Stimulated activated naive B cell treated with anti-CD40 and anti-IgM and Interleukin-4, amounts not matched to agents 10 μg/mL and 1 μg/mL and 100 μg/mL, for 72 hours (primary cell): ENCODE data around the gene SIRT7.

Source experiments
- ATAC-seq, 2 donors: fragments of 150-1000 bp; cut with Tn5 transposase; replicated peaks; 2 replicates each; pipeline ENCODE4 v1.10.0; 2021; ENCODE audit warnings: moderate library complexity in 1 of 2
- DNase-seq: peaks from one replicate; pipeline ENCODE4 v3.0.0; 2021
- H3K27ac Mint-ChIP-seq: one replicate; pipeline ENCODE4 v1.8.0; 2022; ENCODE audit warnings: mild to moderate bottlenecking, mixed read lengths
- H3K27me3 Mint-ChIP-seq, 2 donors: one replicate each; pipeline ENCODE4 v1.8.0; 2022; ENCODE audit warnings: mixed read lengths in 2 of 2
- H3K36me3 Mint-ChIP-seq, 2 donors: one replicate each; pipeline ENCODE4 v1.8.0; 2022; ENCODE audit warnings: mixed read lengths in 2 of 2, mild to moderate bottlenecking in 1 of 2
- H3K4me1 Mint-ChIP-seq, 2 donors: one replicate each; pipeline ENCODE4 v1.8.0; 2022; ENCODE audit warnings: mixed read lengths in 2 of 2, mild to moderate bottlenecking in 1 of 2
- H3K4me3 Mint-ChIP-seq, 2 donors: one replicate each; pipeline ENCODE4 v1.8.0; 2022; ENCODE audit warnings: mild to moderate bottlenecking in 2 of 2, mixed read lengths in 2 of 2, moderate library complexity in 1 of 2
- H3K9me3 Mint-ChIP-seq, 2 donors: one replicate each; pipeline ENCODE4 v1.8.0; 2022; ENCODE audit warnings: mixed read lengths in 2 of 2, mild to moderate bottlenecking in 1 of 2

Gene SIRT7

DNA sequence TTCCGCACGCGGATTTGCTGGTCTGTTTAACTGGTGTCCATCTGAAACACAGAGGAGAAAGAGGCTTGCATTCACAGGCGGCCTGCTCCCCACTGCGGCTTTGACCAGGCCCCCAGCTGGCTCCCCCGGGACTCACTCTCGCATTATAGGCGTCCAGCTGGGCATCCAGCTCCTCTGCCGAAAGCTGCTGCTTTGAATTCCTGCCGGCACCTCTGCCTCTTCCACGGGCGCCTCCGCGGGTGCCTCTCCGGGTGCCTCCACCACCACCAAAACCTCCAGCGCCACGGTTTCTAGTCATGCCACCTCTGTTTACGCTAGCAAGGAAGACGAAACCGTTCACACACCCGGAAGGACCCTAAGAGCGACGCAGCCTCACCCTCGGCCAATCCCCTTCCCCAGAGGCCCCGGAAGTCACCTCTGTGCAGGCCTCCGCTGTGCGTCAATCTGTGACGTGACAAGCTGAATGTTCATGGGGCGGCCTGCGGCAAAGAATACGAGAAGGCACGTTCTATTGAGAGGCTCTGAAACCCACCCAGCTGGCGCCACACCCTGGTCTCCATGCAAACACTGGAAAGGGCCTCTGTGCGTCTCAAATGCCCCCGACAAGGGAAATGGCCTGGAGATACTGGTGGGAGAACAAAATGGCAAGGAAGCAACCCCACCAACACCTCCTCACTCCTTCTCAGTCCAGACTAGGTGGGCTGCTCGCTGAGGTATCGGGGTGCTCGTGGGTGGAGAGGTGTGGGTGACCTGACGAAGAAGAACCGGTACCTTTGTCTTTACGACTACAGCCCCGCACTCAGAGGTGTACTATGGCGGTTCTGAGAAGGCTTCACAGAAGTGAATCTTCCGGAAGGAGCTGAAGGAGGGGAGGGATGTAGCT, 29.6 kb downstream of the SIRT7 start:
- peak overlapping the region; percentile 72 to 98 for H3K4me3 Mint-ChIP-seq
- H3K27ac Mint-ChIP-seq: peak overlapping the region; percentile 80
- H3K4me1 Mint-ChIP-seq: peaks cover 21 to 35% of the 10 kb centered on the region in 2 donors
- peaks cover 44 to 48% of the 10 kb centered on the region in 2 donors for H3K36me3 Mint-ChIP-seq
- H3K27me3 Mint-ChIP-seq: no peaks in the 10 kb centered on the region
- H3K9me3 Mint-ChIP-seq: no peaks in the 10 kb centered on the region
- ATAC-seq (no peak), DNase-seq (no peak)

DNA sequence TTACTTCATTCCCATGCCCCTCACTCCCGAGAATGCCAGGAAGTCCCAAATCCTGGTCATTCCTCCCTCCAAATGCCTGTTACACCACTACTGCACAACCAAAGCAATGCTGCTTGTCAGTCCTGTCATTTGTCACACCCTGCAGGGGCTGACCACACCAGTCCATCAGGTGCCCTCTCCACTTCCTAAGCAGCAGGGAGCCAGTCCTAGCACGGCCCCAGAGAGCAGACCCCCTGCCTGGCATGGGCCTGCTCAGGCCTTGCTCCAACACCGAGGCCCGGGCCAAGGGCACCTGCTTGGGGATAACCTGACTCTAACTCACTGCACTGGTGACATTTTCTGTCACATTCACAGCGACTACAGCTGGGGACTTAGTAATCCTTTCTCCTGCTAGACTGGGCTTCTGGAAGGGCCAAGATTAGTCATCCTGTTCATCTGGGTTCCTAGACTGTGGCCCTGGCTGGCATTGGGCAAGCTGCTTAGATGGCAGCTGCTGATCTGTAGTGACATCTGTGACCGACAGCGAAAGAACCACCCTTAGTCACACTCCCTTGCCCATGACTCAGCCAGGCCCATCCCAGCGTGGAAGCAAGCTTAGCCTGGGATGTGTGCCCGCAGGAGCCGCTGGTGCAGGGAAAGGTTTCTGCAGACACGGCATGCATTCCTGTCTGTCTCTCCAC, 32.0 kb downstream of the SIRT7 start:
- H3K4me3 Mint-ChIP-seq: no peak overlapping the region
- H3K36me3 Mint-ChIP-seq: peaks cover 42 to 52% of the 10 kb centered on the region in 2 donors
- peak overlapping the region; percentile 87 for H3K27ac Mint-ChIP-seq
- peak in 1 of 2 donors; percentile 34 for ATAC-seq
- H3K27me3 Mint-ChIP-seq: no peaks in the 10 kb centered on the region
- no peak for DNase-seq
- H3K4me1 Mint-ChIP-seq: peaks cover 21 to 34% of the 10 kb centered on the region in 2 donors
- H3K9me3 Mint-ChIP-seq: no peaks in the 10 kb centered on the region

DNA sequence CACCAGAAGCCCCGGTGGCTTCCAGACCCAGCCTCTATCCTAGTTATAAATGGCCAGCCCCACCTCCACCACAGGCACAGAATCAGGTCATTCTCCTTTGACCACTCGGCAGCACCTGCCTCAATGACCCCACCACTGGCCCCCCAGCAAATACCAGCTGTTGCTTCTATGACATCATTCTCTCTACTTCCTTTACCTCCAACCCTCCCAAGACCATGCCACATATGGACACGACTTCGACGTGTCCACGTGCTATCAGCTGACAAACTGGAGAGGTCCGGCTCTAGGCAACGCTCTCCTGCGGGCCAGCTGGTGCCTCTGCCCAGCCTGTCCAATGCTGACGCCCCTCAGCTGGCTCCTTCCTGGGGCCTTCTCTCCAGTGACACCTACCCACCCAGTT, 32.5 kb downstream of the SIRT7 start:
- Mint-ChIP-seq H3K27me3 (no peaks in the 10 kb centered on the region), H3K27ac (peak overlapping the region; percentile 87), H3K9me3 (no peaks in the 10 kb centered on the region), H3K36me3 (peaks cover 41 to 52% of the 10 kb centered on the region in 2 donors), H3K4me3 (no peak overlapping the region), H3K4me1 (peaks cover 21 to 34% of the 10 kb centered on the region in 2 donors)
- no peak for DNase-seq
- no peak for ATAC-seq

DNA sequence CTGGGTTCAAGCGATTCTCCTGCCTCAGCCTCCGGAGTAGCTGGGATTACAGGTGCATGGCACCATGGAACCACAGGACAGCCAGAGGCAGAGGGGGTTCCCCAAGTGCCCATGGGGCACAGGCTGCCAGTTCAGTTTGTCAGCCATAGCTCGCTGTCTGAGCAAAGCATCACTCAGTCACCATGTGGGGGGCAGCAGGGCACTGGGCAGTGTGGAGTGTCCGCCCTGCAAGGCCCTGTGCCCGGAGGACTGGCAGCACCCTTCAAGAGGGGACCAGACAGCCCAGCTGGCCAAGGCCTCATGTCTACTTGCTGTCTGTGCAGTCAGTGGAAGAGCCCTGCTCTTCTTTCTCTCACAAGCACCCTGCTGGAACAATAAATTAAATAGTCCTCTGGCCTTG, 33.0 kb downstream of the SIRT7 start:
- peak in 1 of 2 donors; percentile 22 for ATAC-seq
- H3K27ac Mint-ChIP-seq: no peak overlapping the region

DNA sequence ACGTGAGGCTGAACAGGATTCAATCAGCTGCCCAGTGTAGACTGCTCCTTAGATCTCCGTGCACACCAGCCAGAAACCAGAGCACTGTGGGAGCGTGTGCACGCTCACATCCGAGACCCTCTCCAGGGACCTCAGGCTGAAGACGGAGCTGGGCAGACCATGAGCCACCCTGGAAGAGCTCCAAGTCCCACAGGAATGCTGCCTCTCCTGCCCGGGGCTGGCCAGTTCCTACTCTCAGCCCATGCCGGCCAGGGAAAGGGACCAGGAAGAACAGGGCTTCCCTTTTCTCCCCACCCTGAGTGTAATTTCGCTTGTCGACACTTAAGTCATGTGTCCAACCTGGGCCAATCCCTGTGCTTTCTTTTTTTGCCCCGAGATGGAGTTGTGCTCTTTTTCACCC, 33.5 kb downstream of the SIRT7 start:
- H3K4me1 Mint-ChIP-seq: peaks cover 21 to 34% of the 10 kb centered on the region in 2 donors
- peak in 1 of 2 donors; percentile 32 for ATAC-seq
- no peak overlapping the region for H3K27ac Mint-ChIP-seq
- DNase-seq: no peak
- H3K36me3 Mint-ChIP-seq: peaks cover 44 to 59% of the 10 kb centered on the region in 2 donors
- no peak overlapping the region for H3K4me3 Mint-ChIP-seq
- H3K9me3 Mint-ChIP-seq: no peaks in the 10 kb centered on the region
- no peaks in the 10 kb centered on the region for H3K27me3 Mint-ChIP-seq

More for the DNA sequence above, 33.0 kb downstream of the SIRT7 start:
- Mint-ChIP-seq H3K36me3 (peaks cover 40 to 56% of the 10 kb centered on the region in 2 donors), H3K27me3 (no peaks in the 10 kb centered on the region), H3K4me3 (no peak overlapping the region), H3K4me1 (peaks cover 21 to 34% of the 10 kb centered on the region in 2 donors), H3K9me3 (no peaks in the 10 kb centered on the region)
- no peak for DNase-seq

DNA sequence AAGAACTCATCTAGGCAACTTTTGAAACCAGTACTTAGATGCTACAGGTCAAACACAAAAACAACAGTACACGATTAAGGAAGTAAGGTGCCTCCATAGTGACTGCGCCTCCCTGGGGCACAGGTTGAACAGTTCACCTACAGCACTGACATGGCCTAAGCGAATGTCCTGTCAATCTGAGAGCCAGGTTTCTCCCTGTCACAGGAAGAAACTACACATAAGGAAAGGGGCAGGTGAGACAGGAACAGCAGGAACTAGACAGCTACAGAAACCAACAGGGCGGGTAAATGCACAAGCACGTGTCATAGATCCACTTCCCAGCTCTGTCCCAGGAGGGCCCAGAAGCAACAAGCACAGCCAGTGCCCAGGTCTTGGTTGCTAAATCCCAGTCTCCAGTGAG, 38.9 kb downstream of the SIRT7 start:
- Mint-ChIP-seq H3K9me3 (no peaks in the 10 kb centered on the region), H3K27me3 (no peaks in the 10 kb centered on the region), H3K36me3 (peaks cover 23 to 41% of the 10 kb centered on the region in 2 donors), H3K4me3 (no peak overlapping the region), H3K4me1 (peaks cover 1 to 7% of the 10 kb centered on the region in 2 donors), H3K27ac (no peak overlapping the region)
- DNase-seq (no peak), ATAC-seq (no peak)

DNA sequence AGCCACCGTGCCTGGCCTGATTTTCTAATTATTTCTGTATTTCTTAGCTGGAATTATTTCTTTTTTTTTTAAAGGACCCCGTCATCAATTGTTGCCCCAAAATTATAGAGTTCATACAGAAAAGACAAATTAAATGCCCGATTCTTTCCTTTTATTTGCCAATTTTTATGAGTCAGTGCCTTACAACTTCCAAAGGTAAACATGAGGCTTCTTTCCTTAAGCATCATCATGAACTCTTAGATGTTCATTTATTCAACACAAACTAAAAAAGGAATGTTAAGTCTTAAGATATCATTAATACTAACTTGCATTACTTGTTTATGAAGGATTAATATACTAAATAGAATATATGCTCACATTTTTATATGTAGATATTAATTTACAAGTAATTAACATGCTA, 39.7 kb downstream of the SIRT7 start:
- Mint-ChIP-seq H3K27ac (no peak overlapping the region), H3K4me3 (no peak overlapping the region)

DNA sequence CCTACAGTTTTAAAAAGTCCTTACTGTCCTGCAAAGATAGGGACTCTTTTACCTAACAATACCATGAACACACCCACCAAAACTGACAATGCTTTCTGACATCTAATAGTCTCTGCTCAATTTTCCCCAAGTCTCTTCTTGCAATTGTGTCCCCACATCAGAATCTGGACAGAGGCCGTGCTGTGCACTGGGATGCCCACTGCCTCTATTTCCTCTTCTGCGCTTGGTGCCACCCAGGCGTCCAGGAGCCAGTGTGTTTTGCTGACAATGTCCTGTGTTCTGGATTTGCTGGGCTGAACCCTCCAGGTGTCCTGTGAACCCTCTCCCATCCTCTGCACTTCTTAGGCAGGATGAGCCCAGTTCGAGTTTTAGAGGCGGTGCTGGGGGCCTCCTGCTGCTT, 40.4 kb downstream of the SIRT7 start:
- peaks cover 23 to 36% of the 10 kb centered on the region in 2 donors for H3K36me3 Mint-ChIP-seq
- no peak overlapping the region for H3K4me3 Mint-ChIP-seq
- H3K27ac Mint-ChIP-seq: no peak overlapping the region
- DNase-seq (no peak), ATAC-seq (no peak)
- H3K4me1 Mint-ChIP-seq: peaks cover 14 to 15% of the 10 kb centered on the region in 2 donors
- H3K9me3 Mint-ChIP-seq: no peaks in the 10 kb centered on the region
- H3K27me3 Mint-ChIP-seq: no peaks in the 10 kb centered on the region

More for the DNA sequence above, 39.7 kb downstream of the SIRT7 start:
- no peak for ATAC-seq
- Mint-ChIP-seq H3K36me3 (peaks cover 23 to 40% of the 10 kb centered on the region in 2 donors), H3K27me3 (no peaks in the 10 kb centered on the region), H3K9me3 (no peaks in the 10 kb centered on the region), H3K4me1 (peaks cover 7 to 11% of the 10 kb centered on the region in 2 donors)
- DNase-seq: no peak

DNA sequence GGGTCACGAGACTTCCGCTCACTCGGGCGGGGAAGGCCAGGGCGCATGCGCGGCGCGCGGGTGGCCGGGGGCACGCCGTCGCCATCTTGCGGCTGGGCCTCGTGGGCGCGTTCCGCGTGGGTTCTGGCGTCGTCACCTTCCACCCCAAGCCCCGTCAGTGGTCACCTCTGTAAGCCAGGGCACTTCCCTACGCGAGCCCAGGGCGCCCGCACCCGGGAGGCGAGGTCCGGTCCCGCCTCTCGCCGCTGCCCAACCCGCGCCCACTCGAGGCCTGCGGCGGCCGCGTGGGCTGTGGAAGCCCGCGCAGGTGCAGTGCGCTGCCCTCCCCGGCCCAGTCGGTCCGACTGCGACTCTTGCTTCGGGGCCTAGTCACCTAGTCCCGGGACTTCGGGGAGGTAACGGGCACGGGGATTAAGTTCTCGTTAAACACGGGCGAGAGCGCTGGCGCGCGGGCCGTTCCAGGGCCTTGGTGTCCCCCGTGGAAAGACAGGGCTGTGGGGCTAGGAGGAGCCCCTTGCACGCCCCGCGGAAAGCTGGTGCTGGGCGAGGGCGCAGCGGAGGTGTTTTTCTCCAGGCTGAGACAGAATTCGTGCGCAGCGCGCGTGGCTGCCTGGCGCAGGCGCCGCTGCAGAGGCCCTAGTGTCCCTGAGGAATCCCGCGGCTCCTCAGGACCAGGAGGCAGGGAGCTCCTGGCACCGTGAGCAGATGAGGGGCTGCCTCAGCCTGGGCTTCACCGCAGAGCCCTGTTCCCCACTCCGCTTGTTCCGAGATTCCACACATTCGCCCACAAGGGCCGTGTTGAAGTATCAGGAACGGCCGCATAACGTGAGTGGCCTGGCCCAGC, 46.4 kb downstream of the SIRT7 start:
- peak; percentile 22 to 23 for ATAC-seq
- peak; percentile 92 for DNase-seq
- H3K4me1 Mint-ChIP-seq: peaks cover 33 to 55% of the 10 kb centered on the region in 2 donors
- H3K9me3 Mint-ChIP-seq: no peaks in the 10 kb centered on the region
- H3K36me3 Mint-ChIP-seq: peaks cover 34 to 37% of the 10 kb centered on the region in 2 donors
- peak overlapping the region; percentile 99 for H3K27ac Mint-ChIP-seq
- peak overlapping the region; percentile 84 to 89 for H3K4me3 Mint-ChIP-seq
- H3K27me3 Mint-ChIP-seq: no peaks in the 10 kb centered on the region

DNA sequence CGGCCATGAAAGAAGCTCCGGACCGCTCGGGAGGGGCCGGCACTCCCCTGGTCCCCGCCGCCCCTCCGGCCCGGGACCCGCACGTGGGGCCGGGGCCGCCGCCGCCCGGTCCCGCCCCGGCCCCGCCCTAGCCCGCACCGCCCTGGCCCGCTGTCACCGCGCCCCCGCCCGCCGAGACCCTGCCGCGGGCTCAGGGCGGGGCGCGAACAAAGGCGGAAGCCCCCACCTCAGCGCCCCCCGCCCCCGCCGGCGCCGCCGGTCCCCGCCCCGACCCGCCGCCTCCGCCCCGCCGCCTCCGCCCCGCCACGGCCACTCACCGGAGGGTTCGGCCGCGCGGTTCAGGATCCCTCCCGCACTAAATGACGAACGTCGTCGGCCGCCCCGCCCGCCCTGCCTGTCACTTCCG, 47.0 kb downstream of the SIRT7 start, which contains the start of gene ARHGDIA:
Gene ARHGDIA, minus strand, starts transcription at position 357 of the 406 bp plus-strand sequence. CDS start 1,407 bp downstream, outside the sequence.
- Mint-ChIP-seq H3K4me3 (peak within 1 kb of the TSS; percentile 89), H3K27me3 (no peaks in the 10 kb centered on the region), H3K4me1 (peaks cover 33 to 55% of the 10 kb centered on the region in 2 donors), H3K9me3 (no peaks in the 10 kb centered on the region), H3K27ac (peak within 1 kb of the TSS; percentile 99), H3K36me3 (peaks cover 34 to 38% of the 10 kb centered on the region in 2 donors)
- ATAC-seq: peak; percentile 65 to 74
- DNase-seq: no peak

DNA sequence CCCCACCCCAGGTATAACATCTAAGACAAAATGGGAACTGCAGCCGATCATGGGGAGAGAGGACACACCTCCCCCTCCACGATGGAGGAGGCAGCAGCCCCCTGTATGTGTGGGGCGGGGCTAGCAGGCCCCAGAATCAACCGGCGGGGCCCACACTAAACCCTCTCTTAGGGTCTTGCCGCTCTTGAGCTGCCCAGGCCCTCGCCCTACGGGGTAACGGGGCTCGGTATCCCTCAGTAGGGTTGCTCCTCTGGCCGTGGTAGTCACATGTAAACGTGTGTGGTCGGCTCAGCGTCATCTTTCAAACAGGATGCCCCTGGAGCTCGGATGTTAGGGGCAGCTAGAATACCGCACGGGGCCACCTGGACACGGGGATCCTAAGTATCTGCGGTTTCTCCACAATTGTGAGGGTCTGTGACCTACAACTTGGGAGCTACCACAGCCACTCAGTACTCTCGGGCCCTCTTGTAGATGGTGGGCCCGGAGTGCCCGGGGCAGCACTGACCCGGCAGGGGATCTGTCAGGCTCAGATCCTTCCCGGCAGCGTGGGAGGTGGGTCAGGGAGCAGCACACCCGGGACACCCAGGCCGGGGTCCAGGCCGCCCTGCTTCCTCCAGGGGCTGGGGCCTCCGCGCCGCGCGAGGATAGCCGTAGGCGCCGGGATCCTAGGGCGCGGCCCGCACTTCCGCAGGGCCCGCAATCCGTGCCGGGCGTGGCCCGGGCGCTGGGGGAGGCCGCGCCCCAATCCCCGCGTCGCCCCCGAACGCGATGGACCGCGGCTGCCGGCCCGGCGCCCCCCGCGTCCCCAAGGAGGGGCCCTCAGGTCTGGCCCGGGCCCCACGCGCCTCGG, 47.6 kb downstream of the SIRT7 start:
- Mint-ChIP-seq H3K4me1 (peaks cover 36 to 61% of the 10 kb centered on the region in 2 donors), H3K27ac (peak overlapping the region; percentile 96), H3K4me3 (peak overlapping the region; percentile 88 to 89), H3K9me3 (no peaks in the 10 kb centered on the region), H3K36me3 (peaks cover 34 to 44% of the 10 kb centered on the region in 2 donors), H3K27me3 (no peaks in the 10 kb centered on the region)
- peak; percentile 34 for DNase-seq
- ATAC-seq: peak; percentile 26 to 33

DNA sequence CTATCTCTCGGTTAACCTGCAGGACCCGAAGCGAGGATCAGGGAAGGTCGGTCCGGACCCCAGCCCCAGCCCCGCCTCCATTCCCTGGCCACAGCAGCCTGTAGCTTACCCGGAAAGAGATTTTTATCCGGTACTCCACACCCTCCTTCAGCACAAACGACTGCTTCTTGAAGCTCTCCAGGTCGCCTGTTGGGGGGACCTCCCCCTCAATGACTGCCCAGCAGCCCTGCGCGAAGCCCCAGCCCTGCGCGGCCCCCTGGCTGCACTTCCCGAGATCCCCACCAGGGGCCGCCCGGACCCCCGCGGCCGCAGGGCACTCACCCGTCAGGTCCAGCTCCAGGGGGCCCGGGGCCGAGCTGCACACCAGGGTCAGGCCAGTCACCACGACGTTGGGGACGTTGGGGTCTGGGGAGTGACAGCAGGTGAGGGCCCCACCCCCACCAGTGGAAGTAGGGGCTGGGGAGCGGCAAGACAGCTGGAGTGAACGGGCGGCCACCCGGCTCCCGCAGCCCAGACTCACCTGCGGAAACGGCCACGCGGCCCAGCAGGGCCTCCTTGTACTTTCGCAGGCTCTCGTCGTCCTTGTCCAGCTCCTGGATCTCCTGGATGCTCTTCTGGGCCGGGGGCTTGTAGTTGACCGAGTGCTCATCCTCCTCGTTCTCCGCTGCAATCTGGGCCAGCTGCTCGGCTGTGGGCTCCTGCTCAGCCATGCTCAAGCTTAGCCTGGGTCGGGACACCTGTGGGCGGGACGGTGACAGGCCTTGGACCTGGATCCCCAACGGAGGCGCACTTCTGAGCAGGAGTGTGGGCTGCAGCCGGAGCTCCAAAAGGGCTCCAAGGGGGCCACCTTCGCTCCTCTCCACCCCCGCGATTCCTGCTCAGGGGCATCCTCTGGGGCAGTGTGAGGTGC, 48.5 kb downstream of the SIRT7 start:
- H3K9me3 Mint-ChIP-seq: no peaks in the 10 kb centered on the region
- DNase-seq (peak; percentile 37), ATAC-seq (peak in 1 of 2 donors; percentile 13)
- H3K27me3 Mint-ChIP-seq: no peaks in the 10 kb centered on the region
- peak overlapping the region; percentile 88 to 89 for H3K4me3 Mint-ChIP-seq
- peaks cover 40 to 63% of the 10 kb centered on the region in 2 donors for H3K4me1 Mint-ChIP-seq
- H3K36me3 Mint-ChIP-seq: peaks cover 37 to 50% of the 10 kb centered on the region in 2 donors
- H3K27ac Mint-ChIP-seq: peak overlapping the region; percentile 96
